GM18858 (cell line): Measurements from ENCODE around the gene PTPRJ.
"Not testable (repeated sequence)": the region's sequence is repeated elsewhere in the genome, so short reads cannot be mapped to it uniquely, and the experiment has no call there.

Source experiments
- ATAC-seq: cut with Tn5 transposase; IDR thresholded peaks from one replicate; pipeline ENCODE4 v1.9.1; 2021; ENCODE audit not compliant: unreplicated experiment

The PTPRJ gene

DNA sequence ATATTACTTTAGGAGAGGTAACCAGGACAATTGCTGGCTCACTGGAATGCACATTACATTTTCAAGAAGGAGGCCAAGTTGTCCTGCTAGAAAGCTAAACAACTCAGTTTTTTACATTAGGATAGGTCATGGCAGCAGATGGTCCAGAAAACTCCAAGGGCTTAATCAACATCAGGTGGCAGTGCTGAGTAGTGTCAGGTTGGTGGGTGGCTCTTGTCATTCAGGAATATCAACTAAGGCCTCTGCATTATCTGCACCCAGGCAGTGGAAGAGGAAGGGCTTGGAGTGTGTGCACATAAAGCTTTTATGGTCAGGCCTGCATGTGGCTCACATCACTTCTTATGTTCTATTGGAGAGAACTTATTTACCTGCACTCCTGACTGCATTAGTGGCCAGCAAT is 204.1 kb downstream of the PTPRJ start:
- no peak for ATAC-seq

DNA sequence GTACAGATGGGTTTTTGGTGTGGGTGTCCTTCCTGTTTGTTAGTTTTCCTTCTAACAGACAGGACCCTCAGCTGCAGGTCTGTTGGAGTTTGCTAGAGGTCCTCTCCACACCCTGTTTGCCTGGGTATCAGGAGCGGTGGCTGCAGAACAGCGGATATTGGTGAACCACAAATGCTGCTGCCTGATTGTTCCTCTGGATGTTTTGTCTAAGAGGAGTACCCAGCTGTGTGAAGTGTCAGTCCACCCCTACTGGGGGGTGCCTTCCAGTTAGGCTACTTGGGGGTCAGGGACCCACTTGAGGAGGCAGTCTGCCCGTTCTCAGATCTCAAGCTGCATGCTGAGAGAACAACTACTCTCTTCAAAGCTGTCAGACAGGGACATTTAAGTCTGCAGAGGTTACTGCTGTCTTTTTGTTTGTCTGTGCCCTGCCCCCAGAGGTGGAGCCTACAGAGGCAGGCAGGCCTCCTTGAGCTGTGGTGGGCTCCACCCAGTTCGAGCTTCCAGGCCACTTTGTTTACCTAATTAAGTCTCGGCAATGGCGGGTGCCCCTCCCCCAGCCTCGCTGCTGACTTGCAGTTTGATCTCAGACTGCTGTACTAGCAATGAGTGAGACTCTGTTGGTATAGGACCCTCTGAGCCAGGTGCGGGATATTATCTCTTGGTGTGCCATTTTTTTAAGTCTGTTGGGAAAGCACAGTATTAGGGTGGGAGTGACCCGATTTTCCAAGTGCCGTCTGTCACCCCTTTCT is 210.7 kb downstream of the PTPRJ start:
- not testable (repeated sequence) for ATAC-seq

DNA sequence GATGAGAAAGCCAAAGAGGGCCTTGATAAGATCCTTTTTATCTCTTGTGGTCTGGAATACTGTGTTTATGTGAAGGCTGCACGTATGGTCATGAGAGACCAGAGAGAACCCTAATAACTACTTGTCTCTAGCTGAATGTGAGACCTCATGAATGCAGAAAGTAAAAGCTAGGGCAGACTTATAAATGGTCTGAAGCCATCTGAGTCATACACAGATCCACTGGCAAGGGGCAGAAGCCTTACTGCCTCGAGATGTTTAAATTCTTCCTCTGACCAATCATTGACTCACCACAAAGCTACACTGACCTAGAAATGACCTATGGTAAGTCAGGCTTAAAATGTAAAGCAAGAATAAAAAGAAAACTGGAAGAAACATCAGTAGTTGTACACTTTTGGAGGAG is 213.5 kb downstream of the PTPRJ start:
- ATAC-seq, result no peak

DNA sequence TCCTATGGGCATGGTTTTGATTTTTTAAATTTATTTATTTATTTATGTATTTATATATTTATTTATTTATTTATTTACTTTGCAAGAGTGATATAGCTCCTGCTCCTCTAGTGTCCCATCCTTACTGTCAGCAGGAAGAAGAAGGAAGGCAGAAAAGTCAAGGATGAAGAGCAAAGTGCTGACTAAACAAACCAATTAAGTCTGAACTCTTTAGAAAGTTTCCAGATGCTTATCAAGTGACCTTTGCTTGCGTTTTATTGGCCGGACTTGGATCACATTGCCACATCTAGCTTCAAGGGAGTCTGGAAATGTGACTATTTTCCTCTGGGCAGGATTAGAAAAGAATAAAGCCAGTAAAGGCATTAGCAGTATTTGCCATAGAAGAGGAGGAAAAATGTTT is 227.5 kb downstream of the PTPRJ start:
- ATAC-seq, result no peak

DNA sequence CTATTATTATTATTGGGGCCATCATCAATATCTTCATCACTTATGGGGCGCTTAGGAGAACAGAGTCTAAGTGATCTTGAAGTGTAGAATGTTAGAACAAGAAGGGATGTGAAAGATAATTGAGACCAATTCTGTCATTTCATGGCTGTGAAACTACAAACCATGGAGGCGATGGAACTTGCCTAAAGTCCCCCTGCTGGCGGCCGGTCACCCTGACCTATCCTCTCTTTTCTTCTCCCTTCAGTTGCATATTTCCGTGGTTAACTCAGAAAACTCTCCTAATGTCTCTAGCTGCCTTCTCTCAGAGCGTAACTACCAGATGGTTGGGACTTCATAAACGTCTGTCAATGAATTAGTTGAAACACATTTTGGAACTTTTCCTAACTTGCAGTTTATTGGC is 229.7 kb downstream of the PTPRJ start:
- ATAC-seq, result no peak

DNA sequence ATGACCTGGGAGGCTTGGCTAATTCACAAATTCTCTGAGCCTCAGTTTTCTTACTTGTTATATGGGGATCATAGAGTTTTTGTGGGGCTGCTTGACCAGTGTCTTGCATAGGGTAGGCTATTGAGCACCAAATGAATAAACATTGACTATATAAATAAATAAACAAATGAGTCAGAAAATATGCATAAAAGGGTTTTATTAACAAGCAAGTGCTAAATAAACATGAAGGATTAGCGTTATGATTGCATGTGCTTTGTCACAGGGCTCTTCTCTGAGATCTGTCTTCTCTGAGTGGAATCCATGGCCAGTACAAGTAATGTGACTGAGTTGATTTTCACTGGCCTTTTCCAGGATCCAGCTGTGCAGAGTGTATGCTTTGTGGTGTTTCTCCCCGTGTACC is 236.2 kb downstream of the PTPRJ start, which contains the start of gene OR4B1:
TSS of gene OR4B1 (plus strand) at position 301 of the 400 bp plus-strand sequence. CDS start at position 301, 0 bp downstream.
- ATAC-seq, result no peak
